ENCODE measurements around the gene WDR64. TPM values are rescaled to one million over a fixed set of nuclear protein-coding genes. Genes with fewer than 3 reads are reported as not detected.

The WDR64 gene
- total and polyA plus RNA-seq, 11 donors = not detected

DNA sequence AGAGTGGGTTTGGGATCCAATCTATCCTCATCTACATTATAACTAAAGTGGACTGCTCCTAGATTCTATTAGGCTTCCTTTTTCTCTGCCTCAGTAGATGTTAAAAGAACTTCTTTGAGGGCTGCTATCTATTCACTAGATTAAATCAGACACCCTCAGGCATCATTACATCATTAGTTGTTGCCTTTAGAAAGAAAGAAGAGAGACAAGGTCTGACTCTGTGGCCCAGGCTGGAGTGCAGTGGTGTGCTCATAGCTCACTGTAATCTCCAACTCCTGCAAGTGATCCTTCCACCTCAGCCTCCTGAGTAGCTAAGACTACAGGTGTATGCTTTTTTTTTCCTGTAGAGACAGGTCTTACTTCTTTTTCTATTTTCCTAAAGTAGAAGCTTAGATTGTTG, 124.8 kb downstream of the WDR64 start:
- no peak for TF ChIP-seq POLR2A (IDR thresholded peaks at IDR 0.05)
- Histone ChIP-seq H3K9me3 (no peaks in the 10 kb centered on the region), H3K4me3 (no peak overlapping the region), H3K4me1 (no peaks in the 10 kb centered on the region), H3K36me3 (no peaks in the 10 kb centered on the region), H3K27ac (no peak overlapping the region), H3K27me3 (no peaks in the 10 kb centered on the region)
- ATAC-seq (no peak), DNase-seq (no peak)
- intact Hi-C loops (cut with DNase I) = no loop called here

DNA sequence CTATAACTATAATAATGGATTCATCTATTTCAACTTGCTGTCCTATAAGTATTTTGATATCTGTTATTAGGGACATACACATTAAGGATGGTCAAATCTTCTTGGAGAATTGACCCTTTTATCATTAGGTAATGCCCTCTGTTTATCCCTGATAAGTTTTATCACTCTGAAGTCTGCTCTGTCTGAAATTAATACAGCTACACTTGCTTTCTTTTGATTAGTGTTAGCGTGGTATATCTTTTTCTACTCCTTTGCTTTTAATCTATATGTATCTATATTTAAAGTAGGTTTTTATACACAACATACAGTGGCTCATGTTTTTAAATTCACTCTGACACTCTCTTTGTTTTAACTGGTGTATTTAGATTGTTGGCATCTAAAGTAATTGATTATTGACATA, 126.0 kb downstream of the WDR64 start:
- no peaks in the 10 kb centered on the region for H3K9me3 ChIP-seq
- WGBS, 4 donors = 76 to 88% (median 83%) methylated on average over 1 of the region's 1 CpG
- no peak overlapping the region for H3K4me3 ChIP-seq
- DNase-seq (no peak), ATAC-seq (no peak)
- no peak overlapping the region for H3K27ac ChIP-seq
- no peaks in the 10 kb centered on the region for H3K27me3 ChIP-seq
- TF ChIP-seq, protein P1, sequence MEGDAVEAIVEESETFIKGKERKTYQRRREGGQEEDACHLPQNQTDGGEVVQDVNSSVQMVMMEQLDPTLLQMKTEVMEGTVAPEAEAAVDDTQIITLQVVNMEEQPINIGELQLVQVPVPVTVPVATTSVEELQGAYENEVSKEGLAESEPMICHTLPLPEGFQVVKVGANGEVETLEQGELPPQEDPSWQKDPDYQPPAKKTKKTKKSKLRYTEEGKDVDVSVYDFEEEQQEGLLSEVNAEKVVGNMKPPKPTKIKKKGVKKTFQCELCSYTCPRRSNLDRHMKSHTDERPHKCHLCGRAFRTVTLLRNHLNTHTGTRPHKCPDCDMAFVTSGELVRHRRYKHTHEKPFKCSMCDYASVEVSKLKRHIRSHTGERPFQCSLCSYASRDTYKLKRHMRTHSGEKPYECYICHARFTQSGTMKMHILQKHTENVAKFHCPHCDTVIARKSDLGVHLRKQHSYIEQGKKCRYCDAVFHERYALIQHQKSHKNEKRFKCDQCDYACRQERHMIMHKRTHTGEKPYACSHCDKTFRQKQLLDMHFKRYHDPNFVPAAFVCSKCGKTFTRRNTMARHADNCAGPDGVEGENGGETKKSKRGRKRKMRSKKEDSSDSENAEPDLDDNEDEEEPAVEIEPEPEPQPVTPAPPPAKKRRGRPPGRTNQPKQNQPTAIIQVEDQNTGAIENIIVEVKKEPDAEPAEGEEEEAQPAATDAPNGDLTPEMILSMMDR (IDR thresholded peaks at IDR 0.05) = no peak
- no peak for TF ChIP-seq POLR2A (IDR thresholded peaks at IDR 0.05)
- H3K4me1 ChIP-seq = no peaks in the 10 kb centered on the region
- no peaks in the 10 kb centered on the region for H3K36me3 ChIP-seq
- intact Hi-C loops (cut with DNase I) = no loop called here

DNA sequence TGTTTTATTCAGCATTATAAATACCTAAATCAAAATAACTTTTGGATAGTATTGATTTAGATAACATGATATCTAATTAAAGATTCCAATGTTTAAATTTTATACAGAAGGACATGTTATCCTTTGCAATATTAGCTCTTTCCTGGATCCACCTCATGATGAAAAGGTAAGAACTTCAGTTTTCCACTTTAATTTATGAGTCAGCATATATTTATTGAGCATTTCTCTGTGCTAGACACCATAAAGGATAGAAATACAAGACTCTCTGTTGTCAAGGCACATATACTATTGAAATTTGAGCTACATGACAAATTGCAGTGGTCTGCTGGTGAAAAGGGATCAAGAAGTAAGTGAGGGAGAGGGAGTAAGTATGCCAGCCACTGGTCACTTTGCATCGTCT, 127.8 kb downstream of the WDR64 start:
- no peak for ATAC-seq
- H3K36me3 ChIP-seq = no peaks in the 10 kb centered on the region
- TF ChIP-seq, protein P1 (IDR thresholded peaks at IDR 0.05) = no peak
- TF ChIP-seq POLR2A (IDR thresholded peaks at IDR 0.05) = no peak
- no peak overlapping the region for H3K27ac ChIP-seq
- WGBS, 4 donors = 78 to 90% (median 83%) methylated on average over 1 of the region's 1 CpG
- H3K9me3 ChIP-seq = no peaks in the 10 kb centered on the region
- DNase-seq = no peak
- intact Hi-C loops (cut with DNase I) = no loop called here
- H3K4me3 ChIP-seq = no peak overlapping the region
- no peaks in the 10 kb centered on the region for H3K4me1 ChIP-seq
- H3K27me3 ChIP-seq = no peaks in the 10 kb centered on the region

DNA sequence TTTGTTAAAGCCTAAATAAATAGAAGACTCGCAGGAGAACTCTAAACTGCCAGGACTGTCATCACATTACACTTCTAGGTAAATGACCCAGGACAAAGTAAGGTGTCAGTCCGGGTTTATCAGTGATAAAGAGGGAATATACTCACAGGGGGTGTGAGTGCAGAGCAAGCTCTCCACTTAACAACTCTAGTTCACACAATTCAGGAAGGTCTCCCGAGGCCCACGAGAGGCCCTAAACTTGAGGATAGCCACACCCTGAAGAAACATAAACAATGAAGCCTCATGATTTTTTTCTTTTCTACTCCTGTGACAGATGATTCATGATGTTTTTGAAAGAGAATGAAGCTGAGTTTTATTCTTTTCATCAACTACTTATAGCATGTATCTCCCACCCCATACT, 130.3 kb downstream of the WDR64 start:
- Histone ChIP-seq H3K27me3 (no peaks in the 10 kb centered on the region), H3K4me3 (no peak overlapping the region), H3K4me1 (no peaks in the 10 kb centered on the region), H3K27ac (no peak overlapping the region), H3K36me3 (no peaks in the 10 kb centered on the region), H3K9me3 (no peaks in the 10 kb centered on the region)
- TF ChIP-seq POLR2A (IDR thresholded peaks at IDR 0.05) = no peak
- TF ChIP-seq, protein P1 (IDR thresholded peaks at IDR 0.05) = no peak
- DNase-seq (no peak), ATAC-seq (no peak)
- WGBS, 4 donors = 18 to 24% (median 21%) methylated on average over 4 of the region's 4 CpGs
- intact Hi-C loops (cut with DNase I) = no loop called here

DNA sequence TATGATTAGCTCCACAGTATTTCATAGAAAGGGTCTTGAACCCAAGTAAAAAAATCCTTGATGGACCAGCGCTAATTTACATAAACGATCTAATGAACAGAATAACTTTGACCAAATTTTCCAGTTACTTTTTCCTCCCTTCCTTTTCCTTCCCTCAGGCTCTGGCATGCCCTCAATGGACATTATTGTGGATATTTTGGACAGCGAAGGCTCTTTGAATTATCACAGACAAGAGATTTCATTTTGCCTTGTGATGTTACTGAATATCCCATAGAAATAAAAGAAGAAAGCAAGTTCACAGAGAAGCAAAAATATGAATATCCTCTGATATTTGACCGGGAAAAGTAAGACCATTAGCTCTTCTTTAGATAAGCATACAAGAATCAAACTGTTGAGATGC, 135.6 kb downstream of the WDR64 start:
- no peaks in the 10 kb centered on the region for H3K4me1 ChIP-seq
- intact Hi-C loops (cut with DNase I) = no loop called here
- no peak overlapping the region for H3K4me3 ChIP-seq
- H3K27ac ChIP-seq = no peak overlapping the region
- no peak for TF ChIP-seq POLR2A (IDR thresholded peaks at IDR 0.05)
- TF ChIP-seq, protein P1 (IDR thresholded peaks at IDR 0.05) = no peak
- H3K9me3 ChIP-seq = no peaks in the 10 kb centered on the region
- 83 to 92% (median 89%) methylated on average over 4 of the region's 4 CpGs for WGBS, 4 donors
- ATAC-seq (no peak), DNase-seq (no peak)
- no peaks in the 10 kb centered on the region for H3K36me3 ChIP-seq
- H3K27me3 ChIP-seq = no peaks in the 10 kb centered on the region

Measured in heart left ventricle (tissue), 16 donors.